GM21528 (cell line): ENCODE measurements around the gene SCAF11.
A peak's percentile ranks its signal among the peaks of the same experiment; 100 is the strongest.

ENCODE experiments used
- ATAC-seq: cut with Tn5 transposase; IDR thresholded peaks from one replicate; pipeline ENCODE4 v1.9.1; 2021; ENCODE audit warnings: mild to moderate bottlenecking, moderate library complexity; ENCODE audit not compliant: unreplicated experiment, low FRiP score

Gene SCAF11

GRCh38 chr12:45928309-45928708 lies 62.1 kb downstream of the SCAF11 start:
- no peak for ATAC-seq

DNA sequence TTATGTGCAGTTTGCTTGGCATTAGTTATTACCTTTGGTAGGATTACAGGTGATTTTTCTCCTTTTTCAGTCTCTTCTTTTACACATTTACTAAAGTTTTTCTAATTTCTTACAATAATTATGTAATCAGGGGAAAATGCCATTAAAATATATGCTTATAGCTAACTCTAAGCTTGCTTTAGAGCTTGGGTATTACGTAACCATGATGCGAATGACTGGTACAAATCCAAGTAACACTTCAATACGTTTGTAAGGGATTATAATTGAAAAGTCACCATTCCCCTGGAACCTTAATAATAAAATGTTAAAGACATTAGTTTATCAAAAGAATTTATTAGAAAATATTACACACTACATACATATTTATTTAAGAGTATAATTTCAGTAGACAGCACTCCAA lies 71.6 kb downstream of the SCAF11 start:
- ATAC-seq, result no peak

GRCh38 chr12:45915405-45915804 lies 75.0 kb downstream of the SCAF11 start:
- ATAC-seq, result no peak

GRCh38 chr12:45914090-45914489 lies 76.3 kb downstream of the SCAF11 start:
- ATAC-seq, result no peak

DNA sequence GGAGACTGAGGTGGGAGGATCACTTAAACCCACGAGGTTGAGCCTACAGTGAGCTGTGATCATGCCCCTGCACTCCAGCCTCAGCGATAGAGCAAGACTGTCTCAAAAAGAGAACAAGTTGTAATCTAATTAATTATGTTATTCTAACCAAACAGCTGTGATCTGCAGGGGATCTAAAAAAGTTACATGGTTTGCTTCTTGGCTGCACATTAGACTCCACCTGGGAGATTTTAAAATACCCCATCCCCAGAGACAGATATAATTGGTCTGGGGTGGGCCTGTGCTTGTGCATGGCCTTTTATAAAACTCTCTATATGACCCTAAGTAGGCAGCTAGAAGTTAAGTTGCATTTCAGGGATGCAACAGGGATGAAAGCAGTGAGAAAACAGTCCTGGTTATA lies 76.7 kb downstream of the SCAF11 start:
- no peak for ATAC-seq

DNA sequence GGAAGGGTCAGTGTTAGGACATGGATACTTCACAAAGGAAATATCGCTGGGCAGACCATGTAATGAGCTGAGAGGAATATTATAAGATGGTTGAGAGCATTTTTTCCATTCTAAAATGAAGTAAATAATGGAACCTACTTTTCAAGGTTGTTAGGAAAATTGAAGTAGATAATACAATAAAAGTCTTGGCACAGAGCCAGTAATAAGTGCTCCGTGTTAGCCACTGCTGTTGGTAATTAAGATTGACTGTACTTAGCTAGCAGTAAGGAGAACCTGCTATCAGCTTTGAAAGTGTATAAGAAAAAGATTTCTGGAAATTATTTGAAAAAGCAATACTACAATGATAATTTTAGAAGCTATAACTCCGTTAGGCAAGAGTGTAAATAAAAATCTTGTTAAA lies 77.6 kb downstream of the SCAF11 start:
- no peak for ATAC-seq

GRCh38 chr12:45909041-45909713 lies 81.2 kb downstream of the SCAF11 start:
- no peak for ATAC-seq

- peak; percentile 73 for ATAC-seq
Observed at GRCh38 chr12:45907955-45908354, 82.4 kb downstream of the SCAF11 start.

GRCh38 chr12:45898094-45898493 lies 92.3 kb downstream of the SCAF11 start:
- no peak for ATAC-seq

GRCh38 chr12:45895961-45896360 lies 94.4 kb downstream of the SCAF11 start:
- ATAC-seq, result no peak

DNA sequence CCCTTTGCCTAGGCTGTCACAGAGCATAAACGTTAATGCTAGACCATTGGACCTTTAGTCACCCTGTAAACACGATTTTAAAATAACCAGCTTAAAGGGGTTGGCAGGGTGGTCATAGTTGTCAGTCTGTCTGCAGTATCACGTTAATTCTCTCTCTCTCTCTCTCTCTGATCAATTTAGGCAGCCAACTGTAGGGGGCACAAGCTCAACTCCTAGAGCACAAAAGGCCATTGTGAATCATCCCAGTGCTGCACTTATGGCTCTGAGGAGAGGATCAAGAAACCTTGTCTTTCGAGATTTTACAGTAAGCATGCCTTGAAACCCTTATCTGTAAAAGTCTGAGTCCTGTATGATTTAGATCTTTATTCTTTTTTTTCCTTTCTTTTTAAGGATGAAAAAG lies 97.1 kb downstream of the SCAF11 start:
- no peak for ATAC-seq

GRCh38 chr12:45890276-45890675 lies 100.1 kb downstream of the SCAF11 start:
- ATAC-seq, result no peak

GRCh38 chr12:45887544-45887943 lies 102.8 kb downstream of the SCAF11 start:
- ATAC-seq, result no peak

DNA sequence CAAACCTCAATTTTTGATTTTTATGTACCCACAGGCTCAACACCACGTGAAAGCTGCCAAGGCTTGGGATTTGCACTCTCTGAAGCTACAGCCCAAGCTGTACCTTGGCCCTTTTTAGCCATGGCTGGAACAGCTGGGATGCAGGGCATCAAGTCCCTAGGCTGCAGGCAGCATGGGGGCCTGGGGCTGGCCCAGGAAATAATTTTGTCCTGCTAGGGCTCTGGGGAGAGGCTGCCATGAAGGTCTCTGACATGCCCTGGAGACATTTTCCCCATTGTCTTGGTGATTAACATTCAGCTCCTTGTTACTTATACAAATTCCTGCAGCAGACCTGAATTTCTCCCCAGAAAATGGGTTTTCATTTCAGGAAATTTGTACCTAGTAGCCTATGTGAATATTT lies 103.7 kb downstream of the SCAF11 start:
- no peak for ATAC-seq

DNA sequence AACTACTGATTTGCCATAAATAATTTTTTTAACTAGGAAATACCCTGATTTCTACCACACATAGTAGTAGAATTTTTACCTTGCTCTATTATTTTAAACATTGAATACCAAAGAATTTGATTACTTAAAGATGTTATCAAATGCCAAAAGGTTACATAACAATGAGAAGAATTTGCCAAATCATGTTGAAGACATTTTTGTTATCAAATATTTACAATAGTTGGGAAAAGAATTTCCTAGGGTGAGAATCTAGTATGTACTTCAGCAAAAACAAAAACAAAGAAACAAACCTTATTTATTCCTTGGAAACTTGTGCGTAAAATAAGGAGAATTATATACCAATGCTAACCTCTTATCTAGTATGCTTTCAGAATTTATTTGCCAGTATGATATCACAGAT lies 107.2 kb downstream of the SCAF11 start:
- no peak for ATAC-seq

DNA sequence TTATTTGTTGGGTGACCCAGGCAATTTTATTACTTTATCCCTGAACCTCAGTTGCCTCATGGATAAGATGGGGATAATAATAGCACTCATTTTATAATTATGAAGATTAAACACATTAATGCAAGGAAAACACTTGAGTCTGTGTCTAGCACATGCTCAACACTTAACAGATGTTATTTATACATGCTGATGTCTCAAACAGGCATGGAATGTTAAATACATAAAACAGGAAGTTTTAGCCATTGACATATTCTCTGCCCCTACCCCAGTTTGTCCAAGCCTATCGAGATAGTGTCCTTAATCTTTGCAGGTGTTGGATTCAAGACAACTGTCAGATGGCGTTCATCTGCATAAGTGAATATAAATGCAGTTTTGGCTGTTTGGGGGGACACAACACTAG lies 109.8 kb downstream of the SCAF11 start:
- ATAC-seq, result no peak

DNA sequence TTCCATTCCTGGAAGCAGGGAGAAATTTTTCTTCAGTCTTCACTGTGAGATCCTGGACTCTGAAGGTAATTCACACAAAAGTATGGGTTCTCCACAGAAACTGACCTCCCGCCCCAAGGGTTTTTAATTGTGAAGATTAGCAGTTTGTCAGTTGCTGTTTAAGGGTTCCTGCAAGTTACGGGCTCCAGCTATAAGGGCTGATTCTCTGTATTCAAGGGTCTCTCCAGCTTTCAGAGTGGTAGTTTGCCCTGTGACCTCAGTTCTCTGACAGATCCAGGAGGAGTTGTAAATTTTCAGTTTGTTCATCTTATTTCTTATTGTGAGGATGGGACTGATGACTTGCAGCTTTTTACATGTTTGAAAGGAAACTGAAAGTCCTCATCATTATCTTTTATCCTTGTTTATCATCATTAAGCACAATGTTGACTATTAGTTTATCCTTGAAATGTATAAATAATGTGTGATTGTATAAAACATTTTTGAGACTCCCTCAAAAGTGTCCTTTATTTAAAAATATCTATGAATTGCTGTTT lies 110.9 kb downstream of the SCAF11 start:
- ATAC-seq, result no peak

GRCh38 chr12:45878630-45879255 lies 111.6 kb downstream of the SCAF11 start:
- no peak for ATAC-seq

GRCh38 chr12:45877069-45877468 lies 113.3 kb downstream of the SCAF11 start:
- ATAC-seq, result no peak

- no peak for ATAC-seq
Observed at GRCh38 chr12:45872446-45872845, 117.9 kb downstream of the SCAF11 start.
